K562 treated with DMSO at 1 percent for 12 hours (cell line): ENCODE data around the gene THAP9. TPM values are rescaled to one million over a fixed set of nuclear protein-coding genes. Genes with fewer than 3 reads are reported as not detected.

ENCODE experiments used
- total RNA-seq: library from RNA; unstranded; fragments of 300-600 nt; gene quantifications from 2 replicates; pipeline ENCODE4 v1.2.3, GENCODE V29; 2022; ENCODE audit not compliant: insufficient read depth

The THAP9 gene, protein sequence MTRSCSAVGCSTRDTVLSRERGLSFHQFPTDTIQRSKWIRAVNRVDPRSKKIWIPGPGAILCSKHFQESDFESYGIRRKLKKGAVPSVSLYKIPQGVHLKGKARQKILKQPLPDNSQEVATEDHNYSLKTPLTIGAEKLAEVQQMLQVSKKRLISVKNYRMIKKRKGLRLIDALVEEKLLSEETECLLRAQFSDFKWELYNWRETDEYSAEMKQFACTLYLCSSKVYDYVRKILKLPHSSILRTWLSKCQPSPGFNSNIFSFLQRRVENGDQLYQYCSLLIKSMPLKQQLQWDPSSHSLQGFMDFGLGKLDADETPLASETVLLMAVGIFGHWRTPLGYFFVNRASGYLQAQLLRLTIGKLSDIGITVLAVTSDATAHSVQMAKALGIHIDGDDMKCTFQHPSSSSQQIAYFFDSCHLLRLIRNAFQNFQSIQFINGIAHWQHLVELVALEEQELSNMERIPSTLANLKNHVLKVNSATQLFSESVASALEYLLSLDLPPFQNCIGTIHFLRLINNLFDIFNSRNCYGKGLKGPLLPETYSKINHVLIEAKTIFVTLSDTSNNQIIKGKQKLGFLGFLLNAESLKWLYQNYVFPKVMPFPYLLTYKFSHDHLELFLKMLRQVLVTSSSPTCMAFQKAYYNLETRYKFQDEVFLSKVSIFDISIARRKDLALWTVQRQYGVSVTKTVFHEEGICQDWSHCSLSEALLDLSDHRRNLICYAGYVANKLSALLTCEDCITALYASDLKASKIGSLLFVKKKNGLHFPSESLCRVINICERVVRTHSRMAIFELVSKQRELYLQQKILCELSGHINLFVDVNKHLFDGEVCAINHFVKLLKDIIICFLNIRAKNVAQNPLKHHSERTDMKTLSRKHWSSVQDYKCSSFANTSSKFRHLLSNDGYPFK
- 1.2 and 5.3 TPM in 2 replicates for total RNA-seq

DNA sequence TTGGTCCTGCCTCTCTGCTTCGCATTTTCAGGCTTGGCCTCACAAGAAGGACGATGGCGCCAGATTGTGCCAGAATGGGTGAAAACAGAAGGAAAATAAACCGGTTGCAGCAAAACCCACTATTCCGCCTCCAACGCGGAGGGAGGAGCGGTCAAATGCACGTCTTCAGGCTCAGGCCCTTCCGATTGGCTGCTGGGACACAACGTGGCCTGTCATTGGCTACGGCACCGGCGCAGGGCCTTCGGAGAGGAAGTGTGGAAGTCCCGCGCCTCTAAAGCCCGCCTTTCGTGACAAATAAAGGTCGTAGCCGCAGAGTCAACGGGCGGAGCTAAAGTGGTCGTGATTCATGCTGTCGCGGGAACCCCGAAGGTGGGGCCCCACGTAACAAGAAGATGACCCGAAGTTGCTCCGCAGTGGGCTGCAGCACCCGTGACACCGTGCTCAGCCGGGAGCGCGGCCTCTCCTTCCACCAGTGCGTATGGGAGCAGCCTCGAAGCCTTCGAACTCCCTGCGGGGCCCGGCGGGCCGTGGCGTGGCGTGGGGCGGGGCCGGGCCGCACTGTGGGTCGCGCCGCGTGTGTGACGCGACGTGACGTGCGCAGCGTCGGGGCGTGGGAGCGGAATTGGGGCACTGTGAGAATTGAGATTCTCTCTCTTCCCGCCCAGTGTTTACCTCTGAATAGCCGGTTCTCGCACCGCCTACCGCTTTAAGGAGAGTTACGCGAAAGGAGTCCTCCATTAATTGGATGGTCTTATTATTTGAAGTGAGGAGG lies at the start of gene THAP9:
Gene THAP9, plus strand, starts transcription at position 325 of the 772 bp plus-strand sequence. Its CDS starts 68 bp downstream, at position 393.

DNA sequence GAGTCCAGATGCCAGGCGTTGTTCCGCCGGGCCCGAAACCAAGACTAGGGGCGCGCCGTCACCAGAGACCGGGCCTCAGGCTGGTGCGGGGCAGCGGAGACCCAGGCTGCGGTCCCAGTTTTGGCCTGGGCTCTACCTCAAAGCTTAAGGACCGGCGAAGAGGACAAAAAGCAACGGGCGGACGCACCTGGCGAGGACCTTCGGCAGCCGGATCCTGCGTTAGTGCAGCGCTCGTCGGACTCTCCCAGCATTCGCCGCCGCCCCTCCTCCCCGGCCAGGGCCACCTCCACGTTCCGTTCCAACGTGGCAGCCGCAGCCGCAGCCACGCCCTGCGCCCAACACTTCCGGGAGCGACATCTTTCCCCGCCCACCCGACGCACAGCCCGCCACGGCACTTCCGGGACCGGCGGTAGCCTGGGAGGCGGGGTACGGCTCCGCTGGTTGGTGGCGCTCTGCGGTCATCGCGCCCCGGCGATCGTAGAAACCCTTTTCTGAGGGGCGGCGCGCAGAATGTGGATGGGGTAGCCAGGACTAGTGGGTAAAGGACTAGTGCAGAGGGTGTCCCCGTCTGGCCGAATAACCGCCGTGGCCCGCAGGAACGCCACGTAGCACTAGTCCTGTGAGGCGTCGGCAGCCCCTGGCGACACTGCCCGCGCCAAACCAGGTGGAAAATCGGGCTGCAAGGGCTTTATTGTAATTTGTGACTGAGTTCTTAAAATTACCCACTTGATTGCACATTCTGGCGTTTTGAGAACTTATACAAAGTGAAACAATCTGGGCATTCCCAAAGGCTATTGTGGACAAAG lies 9.4 kb upstream of the THAP9 start, which contains the start of gene SEC31A:
Gene SEC31A, minus strand, starts transcription at position 253 of the 806 bp plus-strand sequence. CDS start 9,217 bp downstream, outside the sequence.

Other genes starting within 250 kb of the THAP9 start
- gene SCD5, start 101.9 kb upstream of the THAP9 start, total RNA-seq, result not detected in 2 replicates
- 51.9 and 150 TPM in 2 replicates for gene SEC31A, start 9.6 kb upstream of the THAP9 start, total RNA-seq
- 3.4 and 21.8 TPM in 2 replicates for gene LIN54, start 110.1 kb downstream of the THAP9 start, total RNA-seq
- gene COPS4, start 134.4 kb downstream of the THAP9 start, total RNA-seq, result 33.9 and 52.6 TPM in 2 replicates
- gene PLAC8, start 214.0 kb downstream of the THAP9 start, total RNA-seq, result not detected in 2 replicates